ENCODE results near the gene SYT6. TPM values are rescaled to one million over a fixed set of nuclear protein-coding genes. Genes with fewer than 3 reads are reported as not detected.
"Not testable (repeated sequence)": the region's sequence is repeated elsewhere in the genome, so short reads cannot be mapped to it uniquely, and the experiment has no call there.

Gene SYT6
- total RNA-seq, 1 donor from 2014 or later: 0.96 TPM

- no peak for DNase-seq (ENCODE audit: low spot score)
Measured at GRCh38 chr1:114075546-114076242, 78.0 kb downstream of the SYT6 start.

GRCh38 chr1:114075105-114075504, 78.6 kb downstream of the SYT6 start:
- DNase-seq (ENCODE audit: low spot score): no peak

- DNase-seq (ENCODE audit: low spot score): no peak
Measured at GRCh38 chr1:114072246-114072645, 81.4 kb downstream of the SYT6 start.

- DNase-seq (ENCODE audit: low spot score): not testable (repeated sequence)
Measured at GRCh38 chr1:114069762-114070161, 83.9 kb downstream of the SYT6 start.

GRCh38 chr1:114068684-114069083, 85.0 kb downstream of the SYT6 start:
- not testable (repeated sequence) for DNase-seq (ENCODE audit: low spot score)

- DNase-seq (ENCODE audit: low spot score): not testable (repeated sequence)
Measured at GRCh38 chr1:114065671-114066070, 88.0 kb downstream of the SYT6 start.

- peak; percentile 5 for DNase-seq (ENCODE audit: low spot score)
Measured at GRCh38 chr1:114063544-114063943, 90.1 kb downstream of the SYT6 start.

GRCh38 chr1:114062477-114063099, 91.1 kb downstream of the SYT6 start:
- peak; percentile 33 for DNase-seq (ENCODE audit: low spot score)

GRCh38 chr1:114061121-114061830, 92.4 kb downstream of the SYT6 start:
- DNase-seq (ENCODE audit: low spot score): no peak

- DNase-seq (ENCODE audit: low spot score): not testable (repeated sequence)
Measured at GRCh38 chr1:114058236-114058635, 95.4 kb downstream of the SYT6 start.

- DNase-seq (ENCODE audit: low spot score): no peak
Measured at GRCh38 chr1:114054148-114054547, 99.5 kb downstream of the SYT6 start.

GRCh38 chr1:114048232-114048631, 105.4 kb downstream of the SYT6 start:
- no peak for DNase-seq (ENCODE audit: low spot score)

- DNase-seq (ENCODE audit: low spot score): no peak
Measured at GRCh38 chr1:114043548-114043947, 110.1 kb downstream of the SYT6 start.

GRCh38 chr1:114043054-114043453, 110.6 kb downstream of the SYT6 start:
- DNase-seq (ENCODE audit: low spot score): peak; percentile 35

GRCh38 chr1:114040273-114041015, 113.2 kb downstream of the SYT6 start:
- no peak for DNase-seq (ENCODE audit: low spot score)

Other genes with a start within 250 kb of the SYT6 start
- 25.8 TPM for gene AP4B1, start 249.1 kb downstream of the SYT6 start, total RNA-seq (ENCODE audit: insufficient read depth, low replicate concordance)
- 9.6 TPM for gene DCLRE1B, start 248.5 kb downstream of the SYT6 start, total RNA-seq (ENCODE audit: insufficient read depth, low replicate concordance)
- 28.9 TPM for gene HIPK1, start 224.5 kb downstream of the SYT6 start, total RNA-seq (ENCODE audit: insufficient read depth, low replicate concordance)
- gene OLFML3, start 174.4 kb downstream of the SYT6 start, total RNA-seq (ENCODE audit: insufficient read depth, low replicate concordance): 370 TPM